Posterior cingulate gyrus (tissue), 11 donors: ENCODE measurements around the gene OLR1.

Experiments
- DNase-seq, 10 donors: peaks; one replicate each; pipeline versions ENCODE4 v3.0.0 to v3.0.0-alpha.2; 2020 to 2021; ENCODE audit warnings: mixed read lengths in 3 of 10
- intact Hi-C: fragments of 100-400 bp; cut with DNase I; formaldehyde crosslinking; loops from one replicate; pipeline ENCODE4 v1.15.1; 2023

The OLR1 gene

DNA sequence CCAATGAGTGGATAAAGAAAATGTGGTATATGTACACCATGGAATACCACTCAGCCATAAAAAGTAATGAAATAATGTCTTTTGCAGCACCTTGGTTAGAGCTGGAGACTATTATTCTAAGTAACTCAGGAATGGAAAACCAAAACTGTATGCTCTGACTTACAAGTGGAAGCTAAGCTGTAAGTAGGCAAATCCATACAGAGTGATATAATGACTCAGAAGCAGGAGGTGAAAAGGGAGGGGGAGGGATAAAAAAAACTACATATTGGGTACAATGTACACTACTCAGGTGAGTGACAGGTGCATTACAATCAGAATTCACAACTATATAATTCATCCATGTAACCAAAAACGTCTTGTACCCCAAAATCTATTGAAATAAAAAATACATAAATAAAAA, 58.0 kb downstream of the OLR1 start:
- DNase-seq, result no peak
- intact Hi-C loops, result no loop called here

DNA sequence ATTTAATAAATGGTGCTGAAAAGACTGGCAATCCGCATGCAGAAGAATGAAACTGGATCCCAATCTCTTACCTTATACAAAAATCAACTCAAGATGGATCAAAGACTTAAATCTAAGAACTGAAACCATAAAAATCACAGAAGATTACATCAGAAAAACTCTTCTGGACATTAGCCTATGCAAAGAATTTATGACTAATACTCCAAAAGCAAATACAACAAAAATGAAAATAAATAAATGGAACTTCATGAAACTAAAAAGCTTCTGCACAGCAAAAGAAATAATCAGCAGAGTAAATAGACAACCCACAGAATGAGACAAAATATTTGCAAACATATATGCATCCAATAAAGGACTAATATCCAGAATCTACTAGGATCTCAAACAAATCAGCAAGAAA, 58.9 kb downstream of the OLR1 start:
- intact Hi-C loops, result no loop called here
- DNase-seq, result no peak

DNA sequence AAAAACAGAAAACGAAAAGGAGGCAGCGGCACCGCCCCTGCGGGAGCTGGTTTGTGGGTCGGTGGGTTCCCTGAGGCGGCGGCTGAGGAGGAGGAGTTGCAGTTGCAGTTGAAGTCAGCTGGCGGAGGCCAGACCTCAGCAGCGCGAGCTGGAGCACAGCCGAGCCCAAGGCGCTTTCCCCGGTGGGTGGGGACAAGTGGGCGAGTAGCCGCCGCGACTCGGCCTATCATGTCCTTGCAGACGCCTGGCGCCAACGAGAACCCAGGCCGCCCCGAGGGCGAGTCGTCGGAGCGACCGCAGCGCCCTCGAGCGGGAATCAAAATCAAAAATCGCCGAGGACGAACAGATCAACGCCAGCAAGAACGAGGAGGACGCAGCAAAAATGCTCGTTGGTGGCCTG, 60.5 kb downstream of the OLR1 start:
- peak in 2 of 10 donors; percentile 70 to 77 for DNase-seq
- intact Hi-C loops, result no loop called here

DNA sequence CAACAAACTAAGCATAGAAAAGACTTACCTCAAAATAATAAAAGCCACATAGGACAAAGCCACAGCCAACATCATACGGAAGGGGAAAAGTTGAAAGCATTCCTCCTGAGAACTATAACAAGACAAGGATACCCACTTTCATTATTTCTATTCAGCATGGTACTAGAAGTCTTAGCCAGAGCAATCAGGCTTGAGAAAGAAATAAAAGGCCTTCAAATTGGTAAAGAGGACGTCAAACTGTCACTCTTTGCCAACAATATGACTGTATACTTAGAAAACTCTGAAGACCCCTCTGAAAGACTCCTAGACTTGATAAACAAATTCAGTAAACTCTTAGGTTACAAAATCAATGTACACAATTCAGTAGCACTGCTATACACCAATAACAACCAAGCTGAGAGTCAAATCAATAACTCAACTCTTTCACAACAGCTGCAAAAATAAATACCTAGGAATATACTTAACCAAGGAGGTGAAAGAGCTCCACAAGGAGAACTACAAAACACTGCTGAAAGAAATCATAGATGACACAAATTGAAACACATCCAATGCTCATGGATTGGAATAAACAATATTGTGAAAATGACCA, 61.6 kb downstream of the OLR1 start:
- no peak for DNase-seq
- intact Hi-C loops, result no loop called here
